Measurements from ENCODE around the gene MAML2.

The MAML2 gene
- total RNA-seq: 62.9 to 132 (median 68.4) reads per million in 3 experiments

DNA sequence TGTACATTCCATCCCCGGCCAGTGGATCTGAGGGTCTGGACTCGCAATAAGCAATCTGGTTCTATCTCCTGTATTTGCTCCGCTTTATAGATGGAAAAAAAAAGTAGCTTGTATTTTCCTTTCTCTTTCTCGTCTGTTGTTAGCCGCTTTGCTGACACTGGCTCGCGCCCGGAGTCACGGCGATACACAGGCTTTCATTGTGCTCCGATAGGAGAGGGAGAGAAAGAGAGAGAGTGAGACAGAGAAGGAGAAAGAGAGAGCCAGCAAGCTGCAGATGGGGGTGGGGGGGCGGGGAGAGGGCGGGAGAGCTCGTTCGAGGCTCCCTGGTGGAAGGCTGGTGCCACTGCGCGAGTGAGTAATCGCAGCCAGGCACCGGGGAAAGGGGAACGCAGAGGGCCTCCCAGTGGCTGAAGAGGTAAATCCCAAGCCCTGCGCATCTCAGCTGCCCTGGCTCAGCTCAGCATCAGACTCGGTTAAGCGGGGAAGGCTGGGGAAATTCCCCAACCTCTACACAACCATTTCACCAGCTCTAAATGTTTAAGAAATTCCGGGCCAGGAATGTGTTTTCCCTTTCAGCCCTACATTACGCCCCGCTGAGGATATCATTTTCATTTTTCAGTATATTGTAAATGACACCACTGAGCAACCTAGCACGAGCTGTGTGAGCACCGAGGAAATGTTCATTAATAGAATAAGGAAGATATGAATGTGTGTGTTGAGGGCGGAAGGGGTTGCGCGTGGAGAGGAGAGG, at the start of gene MAML2:
Gene MAML2, minus strand, starts transcription at position 235 of the 751 bp plus-strand sequence. CDS start 1,300 bp downstream, outside the sequence.
- DNase-seq: peak; percentile 87

DNA sequence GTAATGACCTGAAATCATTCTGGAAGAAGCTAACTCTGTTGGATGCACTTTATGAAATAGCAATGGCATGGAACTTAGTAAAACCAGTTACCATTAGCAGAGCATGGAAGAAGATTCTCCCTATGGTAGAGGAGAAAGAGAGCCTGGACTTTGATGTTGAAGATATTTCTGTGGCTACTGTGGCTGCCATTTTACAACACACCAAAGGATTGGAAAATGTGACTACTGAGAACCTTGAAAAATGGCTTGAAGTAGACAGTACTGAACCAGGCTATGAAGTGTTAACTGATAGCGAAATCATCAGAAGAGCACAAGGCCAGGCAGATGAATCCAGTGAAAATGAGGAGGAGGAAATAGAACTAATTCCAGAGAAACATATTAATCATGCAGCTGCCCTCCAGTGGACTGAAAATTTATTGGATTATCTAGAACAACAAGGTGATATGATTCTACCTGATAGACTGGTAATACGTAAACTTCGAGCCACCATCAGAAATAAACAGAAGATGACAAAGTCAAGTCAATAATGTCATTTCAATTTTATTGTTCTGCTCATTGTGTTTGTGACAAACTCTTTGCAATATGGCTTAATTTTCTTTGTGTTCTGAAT, 48.8 kb upstream of the MAML2 start:
- no peak for DNase-seq

DNA sequence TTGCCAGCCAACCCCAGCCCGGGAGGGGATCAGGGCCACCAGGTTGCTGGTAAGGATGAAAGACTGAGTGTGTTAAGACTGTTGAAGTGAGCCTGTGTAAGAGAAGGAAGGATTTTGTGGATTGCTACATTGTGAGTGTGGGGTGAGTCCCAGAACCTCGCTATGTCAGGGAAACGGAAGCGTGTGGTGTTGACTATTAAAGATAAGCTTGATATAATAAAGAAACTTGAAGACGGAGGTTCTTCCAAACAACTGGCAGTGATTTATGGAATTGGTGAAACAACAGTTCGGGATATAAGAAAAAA, 47.4 kb upstream of the MAML2 start:
- DNase-seq: no peak

DNA sequence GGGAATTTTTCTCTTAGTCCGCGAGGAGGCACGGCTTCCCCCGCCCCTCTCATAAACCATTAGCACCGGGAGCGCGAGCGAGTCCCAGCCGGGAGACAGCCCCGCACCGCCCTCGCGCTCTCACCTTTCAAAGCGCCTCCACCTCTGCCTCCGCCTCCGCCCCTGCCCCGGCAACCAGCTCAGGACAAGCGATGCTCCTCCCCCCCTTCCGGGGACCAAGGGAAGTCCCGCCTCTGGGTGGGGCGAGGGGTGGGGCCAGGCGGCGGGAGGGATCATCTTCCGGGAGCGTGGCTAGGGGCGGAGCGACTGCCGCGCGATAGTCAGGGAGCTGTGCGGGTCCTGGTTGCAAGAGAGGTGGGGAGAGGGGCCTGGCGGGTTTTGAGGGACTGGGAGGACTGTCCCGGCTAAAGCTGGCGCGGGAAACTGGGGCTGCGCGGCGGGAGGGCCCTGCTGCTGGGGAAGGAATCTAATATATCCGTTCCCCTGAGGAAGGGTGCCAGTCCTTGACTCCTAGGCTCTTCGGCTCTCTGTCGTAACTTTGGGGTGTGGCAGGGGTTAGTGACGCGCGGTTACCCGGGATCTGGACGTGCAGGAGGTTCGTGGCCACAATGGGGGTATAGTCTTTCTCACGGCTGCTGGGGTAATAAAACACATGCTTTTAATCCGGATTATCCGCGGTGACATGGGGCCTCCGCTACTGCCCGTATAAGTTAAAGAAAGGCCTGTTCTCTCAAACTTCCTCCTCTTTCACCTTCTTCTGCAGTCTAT, 46.9 kb upstream of the MAML2 start, which contains the start of the genes CCDC82 and JRKL:
Gene CCDC82, minus strand, starts transcription at position 193 of the 768 bp plus-strand sequence. CDS start 5,165 bp downstream, outside the sequence.
Gene JRKL, plus strand, starts transcription at position 294 of the 768 bp plus-strand sequence. CDS start 637 bp downstream, outside the sequence.
- peak; percentile 96 for DNase-seq

DNA sequence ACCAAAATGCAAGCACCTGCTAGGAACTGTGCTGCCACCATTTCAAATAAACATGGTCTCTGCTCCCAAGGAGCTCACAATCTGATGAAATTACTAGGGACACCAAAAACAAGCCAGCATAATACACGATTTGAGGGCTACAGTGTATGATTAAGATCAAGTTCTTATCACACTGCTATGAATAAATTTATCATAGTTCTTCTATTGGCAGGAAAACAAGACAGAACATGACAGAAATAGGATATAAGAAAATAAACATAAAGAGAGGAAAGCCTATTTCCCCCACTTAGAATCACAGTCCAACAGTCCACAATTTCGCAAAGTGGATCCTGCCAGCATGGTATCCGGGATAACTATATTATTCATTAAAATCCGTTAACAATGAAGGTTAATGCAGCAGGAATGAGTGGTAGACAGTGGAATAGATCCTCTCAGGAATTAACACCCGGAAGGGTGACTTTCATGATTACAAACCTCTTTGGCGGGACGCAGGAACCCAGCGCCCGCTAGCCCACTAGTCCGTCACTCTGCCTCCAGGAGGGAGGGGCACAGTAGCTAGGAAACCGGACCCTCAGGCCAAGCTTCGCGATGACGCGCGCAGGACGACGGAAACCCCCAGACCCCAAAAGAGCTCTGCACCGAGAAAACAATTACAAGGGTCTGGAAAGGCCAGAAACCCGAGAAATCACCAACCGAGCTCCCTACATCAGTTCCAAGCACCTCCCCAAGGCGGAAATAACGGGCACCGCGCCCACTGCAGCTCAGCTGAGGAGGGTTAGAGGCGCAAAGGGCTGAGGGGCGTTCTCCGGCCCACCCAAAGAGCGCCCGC, 46.1 kb upstream of the MAML2 start:
- no peak for DNase-seq

DNA sequence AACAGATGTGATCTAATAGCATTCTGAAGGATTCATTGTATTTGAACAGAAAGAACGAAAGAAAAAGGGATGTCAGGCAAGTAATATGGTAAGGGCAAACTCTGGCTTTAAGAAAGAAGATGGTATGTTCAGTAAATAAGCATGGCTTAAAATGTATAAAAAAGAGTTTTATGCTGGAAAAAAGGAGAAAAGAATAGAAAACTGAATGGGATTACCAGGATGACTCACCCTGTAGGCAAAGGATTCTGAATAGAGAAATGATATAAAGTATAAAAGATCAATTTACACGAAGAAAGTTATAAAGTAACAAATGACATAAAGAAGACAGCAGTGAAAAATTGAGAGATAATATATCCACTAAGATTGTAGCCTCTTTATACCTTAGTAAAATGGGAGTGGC, 42.2 kb upstream of the MAML2 start:
- no peak for DNase-seq

DNA sequence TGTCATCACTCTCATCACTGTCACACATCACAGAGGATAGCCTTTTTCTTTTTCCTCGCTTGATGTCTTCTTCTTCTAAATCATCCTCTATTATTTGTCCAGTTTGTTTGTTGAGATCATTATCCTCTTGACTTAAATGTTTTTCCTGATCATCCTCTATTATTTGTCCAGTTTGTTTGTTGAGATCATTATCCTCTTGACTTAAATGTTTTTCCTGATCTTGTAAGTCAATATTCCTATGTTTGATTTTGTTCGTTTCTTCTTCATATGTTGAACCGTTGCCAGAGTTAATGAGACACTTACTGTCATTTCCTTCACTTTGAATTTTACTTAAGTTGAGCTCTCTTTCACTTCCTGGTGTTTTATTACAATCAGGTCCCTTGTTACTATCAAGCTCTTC, 41.2 kb upstream of the MAML2 start:
- DNase-seq: no peak

DNA sequence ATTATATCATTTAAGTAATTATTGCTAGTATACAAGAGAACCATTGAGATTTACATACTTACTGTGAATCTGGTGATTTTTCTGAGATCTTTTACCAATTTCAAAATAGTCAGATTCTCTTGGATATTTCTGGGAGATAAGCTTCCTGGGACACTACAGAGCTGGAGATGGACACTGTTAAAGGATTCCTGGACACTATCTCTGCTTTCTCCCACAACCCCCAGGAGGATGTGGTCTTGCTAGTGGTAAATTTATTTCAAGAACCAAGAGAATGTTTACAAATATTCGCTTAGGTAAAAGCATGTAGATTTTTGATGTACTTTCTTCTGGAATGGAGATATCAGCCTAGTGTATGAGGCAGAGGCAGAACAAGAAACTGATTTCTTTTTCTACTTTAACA, 33.8 kb upstream of the MAML2 start:
- no peak for DNase-seq

DNA sequence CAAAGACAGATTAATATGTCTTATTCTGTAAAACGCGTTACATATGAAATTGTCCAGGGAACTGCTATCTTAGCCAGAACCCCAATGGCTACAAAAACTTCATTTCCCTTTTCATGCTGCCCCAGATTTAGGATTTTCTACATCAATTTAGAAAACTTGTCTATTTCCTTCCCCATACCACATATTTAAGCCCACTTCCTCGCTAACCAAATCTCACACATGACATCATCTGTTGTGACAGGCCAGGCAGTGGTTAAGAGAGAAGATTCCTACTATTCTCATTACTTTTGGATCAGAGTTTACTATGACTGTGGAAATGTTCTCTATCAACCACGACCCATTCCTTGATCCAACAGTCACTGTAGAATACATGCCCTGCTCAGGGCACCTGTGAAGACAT, 30.8 kb upstream of the MAML2 start:
- no peak for DNase-seq

DNA sequence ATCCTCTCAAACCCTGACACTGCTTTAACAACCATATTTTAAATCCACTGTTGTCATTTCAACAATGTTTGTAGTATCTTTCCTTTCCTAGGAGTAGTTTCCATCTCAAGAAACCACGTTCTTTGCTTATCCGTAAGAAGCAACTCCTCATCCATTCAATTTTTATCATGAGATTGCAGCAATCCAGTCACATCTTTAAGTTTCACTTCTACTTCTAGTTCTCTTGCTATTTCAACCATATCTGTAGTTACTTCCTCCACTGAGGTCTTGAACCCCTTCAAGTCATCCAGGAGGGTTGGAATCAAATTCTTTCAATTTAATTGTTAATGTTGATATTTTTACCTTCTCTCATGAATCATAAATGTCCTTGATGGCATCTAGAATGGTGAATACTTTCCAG, 24.3 kb upstream of the MAML2 start:
- no peak for DNase-seq

DNA sequence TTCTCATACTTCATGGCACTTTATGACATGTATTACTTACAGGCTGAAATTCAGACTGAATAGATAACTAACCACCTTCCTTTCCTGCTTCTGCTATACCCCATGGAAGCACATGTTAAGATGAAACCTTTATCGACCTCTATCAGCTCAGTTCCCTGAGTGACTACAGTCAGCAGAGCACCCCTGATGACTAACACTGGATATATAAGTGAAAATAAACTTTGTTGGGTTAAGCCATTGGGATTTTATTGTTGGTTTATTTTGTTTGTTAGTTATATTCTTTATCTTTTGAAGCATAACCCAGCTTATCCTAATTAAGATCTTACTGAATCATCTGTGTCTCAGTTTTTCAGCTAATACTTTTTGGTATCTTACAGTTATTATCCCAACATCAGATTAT, 23.0 kb upstream of the MAML2 start:
- DNase-seq: no peak

DNA sequence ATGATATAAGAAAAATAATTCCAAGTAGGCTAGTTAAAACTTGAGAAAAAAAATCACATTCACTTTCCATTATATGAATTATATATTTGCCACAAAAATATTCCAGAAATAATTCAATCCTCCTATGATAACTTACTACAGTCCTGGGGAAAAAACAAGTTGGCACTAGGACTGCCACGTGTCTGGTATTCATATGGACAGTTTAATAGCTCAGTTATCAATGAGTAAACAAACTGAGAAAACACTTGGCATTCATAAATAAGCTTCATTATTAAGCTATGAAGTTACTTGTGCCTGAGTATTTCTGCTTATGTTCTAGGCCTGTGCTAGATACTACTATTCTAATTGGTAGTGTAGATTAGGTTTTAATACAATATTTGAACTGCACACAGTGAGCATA, 22.5 kb upstream of the MAML2 start:
- no peak for DNase-seq

DNA sequence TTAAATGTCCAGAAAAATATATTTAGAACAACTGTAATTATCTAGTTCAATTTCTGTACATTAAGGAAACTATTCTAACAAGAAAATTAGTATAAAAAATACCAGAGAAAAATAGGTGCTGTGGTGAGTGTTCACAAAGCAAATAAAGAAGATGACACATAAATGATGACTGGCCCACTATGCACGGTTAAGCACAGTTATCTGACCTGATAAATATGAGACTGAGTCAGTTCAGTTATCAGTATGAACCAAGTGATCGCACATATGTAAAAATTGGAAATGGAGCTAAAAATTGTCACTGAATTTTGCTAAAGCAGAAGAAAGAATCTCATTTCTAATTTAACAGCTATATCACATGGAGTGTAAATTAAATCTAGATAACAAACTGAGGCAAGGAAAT, 18.8 kb upstream of the MAML2 start:
- DNase-seq: no peak

DNA sequence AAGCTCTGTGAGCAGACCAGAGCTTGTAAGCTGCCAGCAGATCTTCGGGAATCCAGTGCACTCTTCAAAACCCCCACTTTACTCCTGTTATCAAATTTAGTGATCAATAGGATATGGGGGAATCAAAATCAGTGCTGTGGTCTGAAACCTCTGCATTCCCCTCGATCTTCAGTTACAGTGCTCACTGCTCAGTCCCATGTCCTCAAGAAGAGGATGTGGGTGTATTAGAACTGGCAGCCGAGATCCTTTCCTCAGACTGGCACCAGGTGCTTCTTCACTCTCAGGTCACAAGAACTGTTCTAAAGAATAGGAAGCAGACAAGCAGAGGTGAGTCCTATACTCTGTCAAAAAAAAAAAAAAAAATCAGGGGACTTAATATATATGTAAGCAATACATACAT, 15.3 kb upstream of the MAML2 start:
- DNase-seq: no peak

DNA sequence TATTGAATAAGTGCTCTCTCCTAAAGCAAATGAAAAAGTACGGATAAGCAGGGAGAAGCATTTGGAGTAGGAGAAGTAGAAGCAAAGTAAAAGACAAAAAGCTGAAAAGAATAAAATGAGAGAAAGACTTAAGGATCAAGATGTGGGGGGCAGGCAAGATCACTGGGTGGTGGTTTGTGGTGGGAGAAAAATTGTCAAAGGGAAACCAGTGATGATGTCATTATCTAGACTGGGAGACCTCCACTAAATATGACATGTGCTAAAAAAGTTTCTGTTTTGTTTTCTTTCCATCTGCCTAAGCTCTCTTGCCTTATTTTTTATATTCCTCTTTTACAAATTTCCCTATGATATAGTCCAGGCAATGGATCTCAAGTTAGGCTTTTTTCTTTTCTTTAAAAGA, 14.8 kb upstream of the MAML2 start:
- DNase-seq: no peak

DNA sequence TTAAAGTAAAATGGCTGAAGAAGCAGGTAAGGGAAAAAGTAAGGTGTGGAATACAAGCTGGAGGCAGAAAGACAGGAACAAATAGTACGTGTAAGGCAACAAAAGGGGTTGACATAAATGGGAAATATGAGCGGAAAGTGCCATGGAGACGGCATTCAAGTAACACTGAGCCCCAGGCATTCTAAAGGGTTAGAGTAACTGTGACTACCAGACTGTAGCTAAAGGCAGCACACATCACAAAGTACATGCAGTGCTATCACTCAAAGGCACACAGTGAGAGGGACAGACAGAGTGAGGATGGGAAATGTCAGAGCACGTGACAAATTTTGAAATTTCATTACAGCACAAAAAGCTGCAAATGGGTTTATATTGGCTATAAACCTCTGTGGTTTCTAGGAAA, 13.9 kb upstream of the MAML2 start:
- DNase-seq: no peak

DNA sequence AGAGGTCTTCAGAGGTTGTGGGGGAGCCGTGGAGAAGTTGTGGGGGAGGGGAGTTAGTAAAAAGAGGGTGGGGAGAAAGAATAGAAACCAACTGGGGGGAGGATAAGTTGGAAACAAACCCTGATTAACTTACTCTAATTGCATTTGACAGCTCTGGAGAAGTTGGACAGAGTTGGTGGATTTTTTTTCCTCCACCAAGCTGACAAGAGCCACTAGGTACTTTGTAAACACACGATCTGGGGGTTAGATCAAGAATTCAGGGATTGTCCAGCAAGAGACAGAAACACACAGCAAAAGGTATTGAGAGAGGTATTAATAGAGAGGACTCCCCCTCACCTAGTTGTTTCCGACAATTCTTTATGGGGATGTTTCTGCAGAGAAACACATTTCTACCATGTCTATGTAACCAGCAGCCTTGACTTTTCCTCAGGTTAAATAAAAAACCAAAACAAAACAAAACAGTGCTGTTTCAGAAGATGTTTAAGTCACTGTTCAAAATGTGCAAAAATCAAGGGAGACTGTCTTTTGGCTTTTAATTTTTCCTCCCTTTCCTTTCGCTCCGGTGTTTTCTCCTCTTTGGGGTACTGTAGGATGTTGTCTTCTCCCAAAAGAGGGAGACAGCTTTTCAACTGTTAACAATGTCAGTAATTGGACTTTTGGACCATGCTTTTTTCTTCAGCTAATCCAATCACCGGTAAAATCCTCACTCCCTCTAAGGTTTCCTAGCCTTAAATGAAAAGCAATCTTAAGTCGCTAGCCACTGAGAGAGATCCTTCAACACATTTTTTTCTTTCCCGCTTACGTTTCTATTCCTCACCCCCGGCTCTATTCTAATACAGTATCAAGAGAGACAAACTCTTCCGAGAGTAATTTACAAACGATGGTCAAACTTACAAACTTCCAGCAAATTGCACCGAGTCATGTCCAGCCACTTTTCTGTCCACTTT, 708 bp downstream of the MAML2 start:
- peak; percentile 1 for DNase-seq

DNA sequence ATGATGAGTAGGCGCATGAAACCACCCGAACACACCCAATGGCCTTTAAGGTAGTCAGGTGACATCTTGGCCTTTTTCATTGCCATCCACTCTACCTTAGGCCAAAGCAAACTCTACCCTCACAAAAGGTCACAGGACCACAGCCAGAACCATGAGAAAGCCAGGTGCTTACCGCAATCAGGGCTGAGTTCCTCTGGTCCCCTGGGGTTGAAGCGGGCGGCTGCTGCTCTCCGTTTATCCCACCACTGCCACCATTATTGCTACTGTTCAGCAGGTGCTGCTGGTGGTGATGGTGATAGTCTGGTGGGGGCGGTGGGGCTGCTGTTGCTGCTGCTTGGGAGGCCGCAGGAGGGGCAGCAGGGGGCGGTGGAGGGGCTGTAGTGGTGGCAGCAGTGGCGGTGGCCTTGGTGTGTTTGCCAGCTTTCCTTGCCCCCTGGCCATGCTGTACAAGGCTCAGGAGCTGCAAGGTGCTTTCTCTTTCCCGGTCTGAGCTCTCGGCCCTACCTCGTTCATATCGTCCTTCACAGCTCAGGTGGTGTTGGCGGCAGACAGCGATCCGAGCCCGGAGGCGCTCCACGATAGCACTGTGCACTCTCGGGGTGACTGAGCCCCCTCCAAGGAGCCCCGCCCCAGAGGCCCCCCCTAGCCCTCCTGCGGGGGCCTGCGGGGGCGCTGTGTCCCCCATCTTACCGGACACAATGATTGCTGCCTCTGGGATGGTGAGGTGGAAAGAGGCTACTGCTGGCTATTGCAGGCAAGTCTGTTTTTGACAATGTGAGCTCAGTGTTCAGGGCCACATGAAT, 1.6 kb downstream of the MAML2 start:
- peak; percentile 69 for DNase-seq

DNA sequence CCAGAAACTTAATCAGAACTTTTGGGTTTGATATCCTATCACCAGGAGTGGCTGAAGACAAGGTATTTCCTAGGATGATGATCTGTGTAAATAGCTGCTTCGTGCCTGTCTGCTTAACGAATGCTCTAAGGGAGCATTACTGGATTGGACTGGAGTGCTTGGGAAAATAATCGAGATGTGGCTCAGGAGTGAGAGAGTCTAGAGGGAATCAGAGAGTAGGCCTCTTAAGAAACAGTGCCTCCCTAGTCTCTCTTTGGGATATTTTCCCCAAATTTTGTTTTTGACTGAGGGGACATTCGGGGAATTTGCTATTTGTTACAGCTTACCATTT, 2.5 kb downstream of the MAML2 start:
- DNase-seq: no peak

DNA sequence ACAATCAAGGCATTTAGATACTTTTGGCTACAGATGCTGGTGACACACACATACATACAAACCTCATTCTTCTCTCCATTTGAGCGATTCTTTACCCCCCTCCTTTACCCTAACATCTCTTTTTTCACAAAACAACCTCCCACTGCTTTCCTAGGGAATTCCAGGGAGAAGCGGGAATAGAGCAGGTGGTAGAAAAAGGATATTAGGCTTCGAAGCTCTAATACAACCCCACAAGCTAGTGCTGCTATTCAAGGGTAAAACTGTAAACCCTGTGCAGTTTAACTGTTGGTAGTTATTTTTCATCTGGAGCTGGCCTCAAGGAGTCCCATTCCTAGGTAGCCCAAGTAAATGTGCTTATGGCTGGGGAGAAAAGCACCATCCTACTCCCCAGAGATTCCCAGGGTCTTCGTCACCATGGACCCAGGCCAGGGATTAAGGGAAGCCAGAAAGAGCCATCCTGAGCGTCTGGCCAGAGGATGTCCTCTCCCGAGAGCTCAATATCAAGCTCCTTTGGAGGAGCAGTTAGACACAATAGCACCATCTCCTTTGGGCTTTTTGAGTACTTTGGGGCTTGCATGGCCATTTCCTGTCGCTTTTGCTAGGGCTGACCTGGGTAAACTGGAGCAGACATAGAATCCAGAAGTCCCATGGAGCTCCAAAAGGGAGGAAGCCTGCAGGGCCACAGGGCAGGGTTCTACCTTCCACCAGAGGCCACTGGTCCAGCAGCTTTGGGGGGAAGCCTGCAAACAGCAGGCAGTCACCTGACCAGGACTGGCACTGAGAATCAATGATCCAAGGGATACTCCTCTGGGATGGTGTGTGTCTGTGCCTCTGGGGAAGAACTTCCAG, 3.1 kb downstream of the MAML2 start:
- no peak for DNase-seq
